ENCODE results near the gene ATP8B2.
"Not testable (repeated sequence)": the region's sequence is repeated elsewhere in the genome, so short reads cannot be mapped to it uniquely, and the experiment has no call there.

Gene ATP8B2

DNA sequence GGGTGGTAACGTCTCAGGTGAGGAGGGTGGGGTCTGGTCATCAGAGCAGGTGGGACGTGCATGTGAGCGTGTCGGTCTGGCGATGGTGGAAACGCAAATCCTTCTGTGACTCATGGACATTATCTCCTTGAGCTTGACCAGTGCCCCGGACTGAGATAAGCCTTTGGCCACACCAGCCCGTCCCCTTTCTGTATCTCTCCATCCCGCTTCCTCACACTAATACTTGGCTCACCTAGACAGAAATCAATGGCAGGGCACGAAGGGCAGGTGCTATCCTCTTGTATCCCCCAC lies 12.3 kb upstream of the ATP8B2 start:
- Histone ChIP-seq H3K27ac (no peak overlapping the region), H3K4me2 (no peak overlapping the region), H3K4me1 (no peaks in the 10 kb centered on the region), H4K20me1 (no peaks in the 10 kb centered on the region), H3K4me3 (no peak overlapping the region), H3K36me3 (no peaks in the 10 kb centered on the region), H3K9ac (no peak overlapping the region), H3K9me3 (peaks cover 48% of the 10 kb centered on the region), H3K27me3 (no peaks in the 10 kb centered on the region)
- no peak for TF ChIP-seq Cebpa-rat (IDR thresholded peaks at IDR 0.05)

DNA sequence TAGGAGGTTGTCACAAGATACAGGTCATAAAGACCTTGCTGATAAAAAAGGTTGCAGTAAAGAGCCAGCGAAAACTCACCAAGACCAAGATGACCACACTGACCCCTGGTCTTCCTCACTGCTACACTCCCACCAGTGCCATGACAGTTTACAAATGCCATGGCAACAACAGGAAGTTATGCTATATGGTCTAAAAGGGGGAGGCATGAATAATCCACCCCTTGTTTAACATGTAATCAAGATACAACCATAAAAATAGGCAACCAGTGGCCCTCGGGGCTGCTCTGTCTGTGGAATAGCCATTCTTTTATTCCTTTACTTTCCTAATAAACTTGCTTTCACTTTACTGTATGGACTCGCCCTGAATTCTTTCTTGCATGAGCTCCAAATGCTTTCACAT lies 11.1 kb upstream of the ATP8B2 start:
- H4K20me1 ChIP-seq, H3K4me2 ChIP-seq, H3K36me3 ChIP-seq, H3K9ac ChIP-seq, H3K4me3 ChIP-seq, H3K27me3 ChIP-seq, H3K4me1 ChIP-seq, H3K27ac ChIP-seq: not testable (repeated sequence)
- peaks cover 46% of the 10 kb centered on the region for H3K9me3 ChIP-seq

GRCh38 chr1:154316704-154317103 lies 8.6 kb upstream of the ATP8B2 start:
- no peak overlapping the region for H3K9ac ChIP-seq
- H3K27me3 ChIP-seq, result no peaks in the 10 kb centered on the region
- no peaks in the 10 kb centered on the region for H4K20me1 ChIP-seq
- H3K9me3 ChIP-seq, result peaks cover 34% of the 10 kb centered on the region
- no peaks in the 10 kb centered on the region for H3K4me1 ChIP-seq
- H3K27ac ChIP-seq, result no peak overlapping the region
- no peak for TF ChIP-seq Cebpa-rat (IDR thresholded peaks at IDR 0.05)
- no peak overlapping the region for H3K4me2 ChIP-seq
- H3K4me3 ChIP-seq, result no peak overlapping the region
- no peaks in the 10 kb centered on the region for H3K36me3 ChIP-seq

- Histone ChIP-seq H3K4me3 (no peak overlapping the region), H3K36me3 (no peaks in the 10 kb centered on the region), H3K27me3 (no peaks in the 10 kb centered on the region), H3K9me3 (peaks cover 34% of the 10 kb centered on the region), H4K20me1 (no peaks in the 10 kb centered on the region), H3K4me1 (no peaks in the 10 kb centered on the region), H3K27ac (no peak overlapping the region), H3K4me2 (no peak overlapping the region), H3K9ac (no peak overlapping the region)
- no peak for TF ChIP-seq Cebpa-rat (IDR thresholded peaks at IDR 0.05)
These were observed 6.9 kb upstream of the ATP8B2 start for GRCh38 chr1:154318386-154318785.

DNA sequence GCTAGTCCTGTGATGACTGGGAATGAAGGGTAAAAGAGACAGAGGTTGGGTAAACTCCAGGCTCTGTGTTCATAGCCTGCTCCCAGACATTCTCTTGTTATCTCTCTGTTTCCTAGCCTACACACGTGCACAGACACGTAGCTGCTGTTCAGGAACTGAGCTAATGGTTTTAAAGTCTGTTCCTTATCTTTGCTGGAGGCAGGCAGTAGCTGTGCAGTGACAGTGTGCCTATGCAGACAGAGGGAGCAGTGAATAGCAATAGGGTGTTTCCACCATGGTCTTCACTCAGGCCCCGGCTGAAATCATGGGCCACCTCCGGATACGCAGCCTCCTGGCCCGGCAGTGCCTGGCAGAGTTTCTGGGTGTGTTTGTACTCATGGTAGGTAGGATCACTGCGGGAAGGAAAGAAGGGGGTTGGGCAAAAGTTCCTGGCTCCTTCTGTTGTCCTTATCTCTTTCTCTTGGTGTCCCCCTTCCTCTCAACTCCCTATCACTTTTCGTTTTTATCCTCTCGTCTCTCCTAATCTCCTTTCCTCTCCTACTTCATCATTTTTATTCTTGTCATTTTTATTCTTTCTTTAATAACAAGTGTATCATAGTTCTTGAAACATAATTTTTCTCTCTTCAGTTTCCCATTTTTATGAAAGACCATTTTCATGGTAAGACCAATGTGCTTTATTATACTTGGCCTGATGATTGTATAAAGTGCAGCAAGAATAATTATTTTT lies 4.3 kb upstream of the ATP8B2 start, which contains the start of gene AQP10:
Gene AQP10, plus strand, starts transcription at position 212 of the 727 bp plus-strand sequence. Its CDS starts 63 bp downstream, at position 275.
- Histone ChIP-seq H3K27ac (no peak within 1 kb of the TSS), H3K36me3 (no peaks in the 10 kb centered on the region), H3K4me1 (peaks cover 9% of the 10 kb centered on the region), H3K27me3 (no peaks in the 10 kb centered on the region), H3K4me2 (no peak within 1 kb of the TSS), H3K9ac (no peak within 1 kb of the TSS), H3K9me3 (peaks cover 25% of the 10 kb centered on the region), H4K20me1 (no peaks in the 10 kb centered on the region), H3K4me3 (no peak within 1 kb of the TSS)
- TF ChIP-seq Cebpa-rat (IDR thresholded peaks at IDR 0.05), result no peak

GRCh38 chr1:154321609-154321934 lies 3.8 kb upstream of the ATP8B2 start:
- H3K36me3 ChIP-seq, result not testable (repeated sequence)
- peaks cover 12% of the 10 kb centered on the region for H3K4me1 ChIP-seq

DNA sequence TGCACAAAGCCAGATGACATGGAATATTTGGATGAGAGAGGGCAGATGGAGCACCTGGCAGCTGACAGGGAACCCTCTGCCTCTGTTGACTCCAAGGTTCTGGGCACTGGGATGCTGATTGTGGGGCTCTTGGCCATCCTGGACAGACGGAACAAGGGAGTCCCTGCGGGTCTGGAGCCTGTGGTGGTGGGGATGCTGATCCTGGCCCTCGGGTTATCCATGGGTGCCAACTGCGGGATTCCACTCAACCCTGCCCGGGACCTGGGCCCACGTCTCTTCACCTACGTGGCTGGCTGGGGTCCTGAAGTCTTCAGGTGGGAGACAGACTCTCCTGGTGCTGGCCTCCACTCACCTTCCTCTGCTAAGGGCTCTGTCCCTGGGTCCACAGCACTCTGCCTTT lies 1.8 kb upstream of the ATP8B2 start:
- H3K4me2 ChIP-seq, result no peak overlapping the region
- no peaks in the 10 kb centered on the region for H3K27me3 ChIP-seq
- no peak overlapping the region for H3K4me3 ChIP-seq
- H3K9me3 ChIP-seq, result peaks cover 2% of the 10 kb centered on the region; the same call in 1 of the 2 replicates
- H3K4me1 ChIP-seq, result peaks cover 27% of the 10 kb centered on the region
- H3K36me3 ChIP-seq, result no peaks in the 10 kb centered on the region
- TF ChIP-seq Cebpa-rat (IDR thresholded peaks at IDR 0.05), result no peak
- H4K20me1 ChIP-seq, result peaks cover 8% of the 10 kb centered on the region
- no peak overlapping the region; the same call in 1 of the 2 replicates for H3K27ac ChIP-seq
- H3K9ac ChIP-seq, result no peak overlapping the region

More at GRCh38 chr1:154321609-154321934, 3.8 kb upstream of the ATP8B2 start:
- H4K20me1 ChIP-seq, H3K9ac ChIP-seq, H3K27me3 ChIP-seq, H3K4me3 ChIP-seq, H3K4me2 ChIP-seq, H3K27ac ChIP-seq: not testable (repeated sequence)
- peaks cover 19% of the 10 kb centered on the region for H3K9me3 ChIP-seq

GRCh38 chr1:154324241-154324640 lies 1.1 kb upstream of the ATP8B2 start:
- TF ChIP-seq Cebpa-rat (IDR thresholded peaks at IDR 0.05), result no peak
- Histone ChIP-seq H3K27me3 (no peaks in the 10 kb centered on the region), H3K9ac (peak overlapping the region; percentile 97; the same call in 1 of the 2 replicates), H3K4me2 (peak overlapping the region; percentile 83), H3K27ac (peak overlapping the region; percentile 52), H4K20me1 (peaks cover 15% of the 10 kb centered on the region), H3K9me3 (no peaks in the 10 kb centered on the region), H3K4me1 (peaks cover 34% of the 10 kb centered on the region), H3K4me3 (peak overlapping the region; percentile 87), H3K36me3 (no peaks in the 10 kb centered on the region)

GRCh38 chr1:154325583-154326545 lies 539 bp downstream of the ATP8B2 start:
- H3K9ac ChIP-seq, result peak overlapping the region; percentile 97
- no peak for TF ChIP-seq Cebpa-rat (IDR thresholded peaks at IDR 0.05)
- peak overlapping the region; percentile 98 for H3K27ac ChIP-seq
- H3K4me2 ChIP-seq, result peak overlapping the region; percentile 98
- H3K36me3 ChIP-seq, result peaks cover 16% of the 10 kb centered on the region
- H3K4me1 ChIP-seq, result peaks cover 50% of the 10 kb centered on the region
- no peaks in the 10 kb centered on the region for H3K9me3 ChIP-seq
- peaks cover 30% of the 10 kb centered on the region for H4K20me1 ChIP-seq
- H3K4me3 ChIP-seq, result peak overlapping the region; percentile 87
- no peaks in the 10 kb centered on the region for H3K27me3 ChIP-seq
